H1 (cell line): ENCODE data around the gene LDLRAD4. TPM values are rescaled to one million over a fixed set of nuclear protein-coding genes. Genes with fewer than 3 reads are reported as not detected.

Experiments
- CTCF ChIA-PET: fragments of 300-600 bp; sonication (Branson Sonifier 250); formaldehyde crosslinking; loops from one replicate; lab custom pipeline; 2021; ENCODE audit not compliant: partially characterized antibody; lab: Charles Lee
- POLR2A ChIA-PET: fragments of 300-600 bp; sonication (Branson Sonifier 250); formaldehyde crosslinking; loops from one replicate; lab custom pipeline; 2021; ENCODE audit warnings: inconsistent platforms; ENCODE audit not compliant: partially characterized antibody; lab: Charles Lee
- DNase-seq, 2 experiments: peaks; one replicate each; pipeline versions ENCODE4 v3.0.0 to v3.0.0-alpha.2; 2010 to 2022; ENCODE audit warnings: low spot score in 2 of 2, low read depth in 1 of 2, mixed read lengths in 1 of 2
- FAIRE-seq: peaks from 2 replicates; lab custom pipeline; 2011; peaks lifted over from hg19 to GRCh38; lab: Jason Lieb, UNC
- H2AFZ ChIP-seq: 2 replicates; pipeline ENCODE4 v1.8.1; 2012; ENCODE audit warnings: low read length, inconsistent platforms
- H2AK5ac ChIP-seq: 2 replicates; pipeline ENCODE4 v1.6.1; 2013; ENCODE audit warnings: low read depth, low read length
- H2BK120ac ChIP-seq: replicated peaks from 2 replicates; pipeline ENCODE3; 2013; ENCODE audit warnings: low read depth, low read length, inconsistent platforms
- H2BK12ac ChIP-seq: 2 replicates; pipeline ENCODE4 v1.6.1; 2013; ENCODE audit warnings: low read depth, low read length
- H2BK15ac ChIP-seq: 2 replicates; pipeline ENCODE4 v1.6.1; 2013; ENCODE audit warnings: low read length
- H2BK20ac ChIP-seq: 2 replicates; pipeline ENCODE4 v1.6.1; 2013; ENCODE audit warnings: low read length
- H2BK5ac ChIP-seq: 2 replicates; pipeline ENCODE4 v1.6.1; 2013; ENCODE audit warnings: low read depth, low read length
- H3K14ac ChIP-seq: 2 replicates; pipeline ENCODE4 v1.6.1; 2013; ENCODE audit warnings: inconsistent platforms; ENCODE audit not compliant: insufficient read length
- H3K18ac ChIP-seq: 2 replicates; pipeline ENCODE4 v1.6.1; 2013; ENCODE audit warnings: low read length; ENCODE audit errors: extremely low read depth
- H3K23ac ChIP-seq: 2 replicates; pipeline ENCODE4 v1.6.1; 2013; ENCODE audit warnings: inconsistent platforms; ENCODE audit not compliant: insufficient read length
- H3K23me2 ChIP-seq: 2 replicates; pipeline ENCODE4 v1.6.1; 2013; ENCODE audit warnings: low read depth, low read length
- H3K27ac ChIP-seq: 2 replicates; pipeline ENCODE4 v1.6.1; 2011; ENCODE audit warnings: low read depth, low read length, inconsistent platforms
- H3K27me3 ChIP-seq, 4 experiments: replicated peaks in 1 of 4; 1 replicate in 1 of 4; 2 replicates in 3 of 4; pipeline versions ENCODE4 v1.6.1 to v1.8.1; 2011 to 2013; ENCODE audit warnings: low read length in 3 of 4, mild to moderate bottlenecking in 3 of 4, inconsistent platforms in 2 of 4, mixed read lengths in 2 of 4, moderate library complexity in 1 of 4; ENCODE audit not compliant: control insufficient read depth in 3 of 4, insufficient read depth in 3 of 4; ENCODE audit errors: extremely low read depth in 1 of 4
- H3K36me3 ChIP-seq, 4 experiments: 2 replicates each; pipeline versions ENCODE4 v1.6.1 to v1.8.1; 2011 to 2013; ENCODE audit warnings: mild to moderate bottlenecking in 4 of 4, low read length in 3 of 4, moderate library complexity in 2 of 4, control low read depth in 1 of 4, inconsistent platforms in 1 of 4; ENCODE audit not compliant: insufficient read depth in 4 of 4, control insufficient read depth in 2 of 4
- H3K4ac ChIP-seq: replicated peaks from 2 replicates; pipeline ENCODE3; 2013; ENCODE audit warnings: low read length, low read depth, mixed read lengths, inconsistent platforms; ENCODE audit not compliant: insufficient read length
- H3K4me1 ChIP-seq, 4 experiments: replicated peaks in 1 of 4; 1 replicate in 1 of 4; 2 replicates in 3 of 4; pipeline versions ENCODE4 v1.6.1 to v1.8.1; 2011 to 2013; ENCODE audit warnings: low read length in 3 of 4, inconsistent platforms in 2 of 4, mixed read lengths in 1 of 4; ENCODE audit not compliant: insufficient read depth in 4 of 4, control insufficient read depth in 3 of 4
- H3K4me2 ChIP-seq, 2 experiments: 2 replicates each; pipeline versions ENCODE4 v1.6.1 to v1.8.1; 2011 to 2013; ENCODE audit warnings: low read depth in 2 of 2, low read length in 2 of 2, control low read depth in 1 of 2, inconsistent platforms in 1 of 2, mild to moderate bottlenecking in 1 of 2; ENCODE audit not compliant: insufficient read depth in 1 of 2
- H3K4me3 ChIP-seq, 4 experiments: fragments of 200-600, 300-600 bp in 1 of 4; sonication (generic), shearing (Covaris generic), sonication (Bioruptor Twin) in 1 of 4; 2 replicates each; pipeline versions ENCODE4 v1.5.1 to v1.8.1; 2011 to 2016; ENCODE audit warnings: low read length in 4 of 4, low read depth in 3 of 4, control low read depth in 2 of 4, inconsistent platforms in 2 of 4, mild to moderate bottlenecking in 2 of 4, mixed read lengths in 1 of 4, moderate library complexity in 1 of 4; ENCODE audit not compliant: insufficient read depth in 2 of 4; ENCODE audit errors: extremely low read depth in 1 of 4
- H3K56ac ChIP-seq: replicated peaks from 2 replicates; pipeline ENCODE3; 2013; ENCODE audit warnings: low read depth, mild to moderate bottlenecking, mixed read lengths, low read length, inconsistent platforms; ENCODE audit not compliant: insufficient read length
- H3K79me1 ChIP-seq: 2 replicates; pipeline ENCODE4 v1.6.1; 2013; ENCODE audit warnings: low read depth, low read length, control low read depth
- H3K79me2 ChIP-seq, 2 experiments: 2 replicates each; pipeline versions ENCODE4 v1.6.1 to v1.8.1; 2012 to 2013; ENCODE audit warnings: low read length in 2 of 2, mild to moderate bottlenecking in 2 of 2, inconsistent platforms in 1 of 2; ENCODE audit not compliant: insufficient read depth in 2 of 2, control insufficient read depth in 1 of 2
- H3K9ac ChIP-seq, 4 experiments: replicated peaks in 1 of 4; 1 replicate in 1 of 4; 2 replicates in 3 of 4; pipeline versions ENCODE4 v1.6.1 to v1.8.1; 2011 to 2013; ENCODE audit warnings: low read depth in 3 of 4, low read length in 3 of 4, control low read depth in 2 of 4, mild to moderate bottlenecking in 2 of 4, moderate library complexity in 2 of 4, inconsistent platforms in 1 of 4; ENCODE audit errors: extremely low read depth in 1 of 4
- H3K9me3 ChIP-seq, 2 experiments: 2 replicates each; pipeline versions ENCODE4 v1.6.1 to v1.8.1; 2012 to 2013; ENCODE audit warnings: mild to moderate bottlenecking in 2 of 2, moderate library complexity in 2 of 2, control low read depth in 1 of 2, inconsistent platforms in 1 of 2, low read depth in 1 of 2, low read length in 1 of 2, mixed read lengths in 1 of 2; ENCODE audit not compliant: insufficient read depth in 2 of 2
- H4K20me1 ChIP-seq, 2 experiments: replicated peaks in 1 of 2; 2 replicates each; pipeline versions ENCODE3 to v1.8.1; 2011 to 2013; ENCODE audit warnings: inconsistent platforms in 2 of 2, low read length in 2 of 2, mild to moderate bottlenecking in 1 of 2; ENCODE audit not compliant: insufficient read depth in 2 of 2, control insufficient read depth in 1 of 2
- H4K5ac ChIP-seq: 2 replicates; pipeline ENCODE4 v1.6.1; 2013; ENCODE audit warnings: low read length, low read depth, mixed read lengths, inconsistent platforms; ENCODE audit not compliant: insufficient read length
- H4K8ac ChIP-seq: 2 replicates; pipeline ENCODE4 v1.8.0; 2013; ENCODE audit warnings: mild to moderate bottlenecking, moderate library complexity, low read length, inconsistent platforms; ENCODE audit not compliant: insufficient read depth; ENCODE audit errors: extremely low read depth
- H4K91ac ChIP-seq: replicated peaks from 2 replicates; pipeline ENCODE3; 2013; ENCODE audit warnings: low read length, mixed read lengths, inconsistent platforms; ENCODE audit not compliant: insufficient read length
- CBX8 ChIP-seq: fragments of 300-800, 300-1000 bp; sonication (generic); IDR thresholded peaks from 2 replicates; pipeline ENCODE4 v1.7.1; 2016; ENCODE audit warnings: low read depth, low read length, borderline replicate concordance
- CHD1 ChIP-seq: IDR thresholded peaks from 2 replicates; pipeline ENCODE4 v1.6.1; 2012; ENCODE audit warnings: low read depth, low read length, improper control_type of control experiment
- EZH2 ChIP-seq: fragments of 200-600 bp; sonication (generic); IDR thresholded peaks from 2 replicates; pipeline ENCODE4 v1.7.1; 2012; ENCODE audit warnings: low read depth, mild to moderate bottlenecking, moderate library complexity, low read length, inconsistent platforms; ENCODE audit not compliant: severe bottlenecking
- HDAC6 ChIP-seq: IDR thresholded peaks from one replicate; pipeline ENCODE4 v1.7.1; 2012; ENCODE audit warnings: low read depth, mild to moderate bottlenecking, inconsistent platforms, low read length, moderate library complexity
- KDM5A ChIP-seq: fragments of 200-600 bp; IDR thresholded peaks from 2 replicates; pipeline ENCODE4 v1.7.1; 2012; ENCODE audit warnings: mild to moderate bottlenecking, low read length, inconsistent platforms, mixed read lengths
- NRF1 ChIP-seq: IDR thresholded peaks from 2 replicates; pipeline ENCODE4 v1.6.1; 2011; ENCODE audit warnings: mild to moderate bottlenecking, low read depth, low read length, improper control_type of control experiment
- PHF8 ChIP-seq: fragments of 200-600 bp; sonication (generic); conservative IDR thresholded peaks from 2 replicates; pipeline ENCODE4 v1.7.1; 2012; ENCODE audit warnings: low read depth, mild to moderate bottlenecking, inconsistent platforms, low read length, moderate library complexity
- POLR2A ChIP-seq, 2 experiments: IDR thresholded peaks; 1 replicate in 1 of 2; 2 replicates in 1 of 2; pipeline ENCODE4 v1.6.1; 2011; ENCODE audit warnings: low read depth in 2 of 2, low read length in 2 of 2, mild to moderate bottlenecking in 2 of 2; ENCODE audit errors: control extremely low read depth in 1 of 2
- RXRA ChIP-seq: IDR thresholded peaks from 2 replicates; pipeline ENCODE4 v1.6.1; 2011; ENCODE audit warnings: low read depth, mild to moderate bottlenecking, low read length, moderate library complexity; ENCODE audit not compliant: insufficient read depth
- SIX5 ChIP-seq: IDR thresholded peaks from 2 replicates; pipeline ENCODE4 v1.6.1; 2011; ENCODE audit warnings: mild to moderate bottlenecking, low read depth, low read length
- SP4 ChIP-seq: IDR thresholded peaks from 2 replicates; pipeline ENCODE4 v1.6.1; 2012; ENCODE audit warnings: low read length, inconsistent platforms
- TAF7 ChIP-seq: optimal IDR thresholded peaks from 2 replicates; pipeline ENCODE3; 2011; ENCODE audit warnings: low read depth, mild to moderate bottlenecking, inconsistent platforms, low read length, moderate library complexity, borderline replicate concordance
- WGBS, 2 experiments: shearing (Covaris generic) in 1 of 2; methylation state at CpG; one replicate each; pipeline versions ENCODE4 v1.1.6 to v1.1.7; 2013 to 2015; ENCODE audit warnings: low lambda C conversion rate in 2 of 2, mixed read lengths in 2 of 2, inconsistent platforms in 1 of 2, low coverage in 1 of 2, missing lambda C conversion rate in 1 of 2; ENCODE audit not compliant: insufficient replicate concordance in 2 of 2, insufficient coverage in 1 of 2, insufficient read length in 1 of 2; ENCODE audit errors: extremely low coverage in 1 of 2, missing lambda C conversion rate in 1 of 2; 5-methylcytosine and 5-hydroxymethylcytosine counted together
- polyA plus RNA-seq, 7 experiments: library from polyadenylated mRNA; depleted of rRNA in 3 of 7; stranded (reverse) in 5 of 7; unstranded in 2 of 7; fragments of >200 nt in 5 of 7; fragments of 200-250 nt in 2 of 7; gene quantifications; 1 replicate in 5 of 7; 2 replicates in 1 of 7; 4 replicates in 1 of 7; pipeline versions ENCODE4 v1.2.1 to v1.2.3, GENCODE V29; 2011 to 2013; ENCODE audit warnings: missing spikeins in 2 of 7, mixed read lengths in 2 of 7
- total RNA-seq: library from RNA; stranded (reverse); fragmentation: NEBNext Ultra II Directional; extraction: Animal tissue kit (Norgen Biotek cat#: 25700); gene quantifications from 2 replicates; pipeline ENCODE4 v1.2.1, GENCODE V29; 2021
- TF ChIP-seq, protein P1 (sequence below): IDR thresholded peaks from 2 replicates; pipeline ENCODE4 v1.6.1; 2011; ENCODE audit warnings: low read length, improper control_type of control experiment

LDLRAD4 gene
- total and polyA plus RNA-seq, 2 of the 8 experiments (the other 6 are each of a cell fraction or from before 2014, with no cell fraction given), result 0.77 to 1.4 TPM

DNA sequence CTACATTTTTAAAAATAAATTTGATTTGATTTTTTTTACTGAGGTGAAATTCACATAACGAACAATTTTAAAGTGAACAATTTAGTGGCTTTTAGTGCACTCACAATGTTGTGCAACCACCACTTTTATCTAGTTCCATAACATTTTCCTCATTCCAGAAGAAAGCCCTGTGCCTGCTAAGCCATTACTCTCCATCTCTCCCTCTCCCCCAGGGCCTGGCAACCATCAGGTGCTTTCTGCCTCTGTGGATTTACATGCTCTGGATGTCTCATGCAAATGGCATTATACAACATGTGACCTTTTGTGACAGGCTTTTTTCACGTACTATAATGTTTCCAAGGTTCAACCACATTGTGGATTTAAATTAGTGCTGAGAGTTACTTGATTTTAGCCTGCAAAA lies 19.9 kb upstream of the LDLRAD4 start:
- no peak overlapping the region for H2BK5ac ChIP-seq
- no peak overlapping the region for H3K9ac ChIP-seq
- H2BK12ac ChIP-seq, result no peak overlapping the region
- H3K18ac ChIP-seq, result no peak overlapping the region
- no peak overlapping the region for H3K4me2 ChIP-seq
- no peak overlapping the region for H3K27ac ChIP-seq
- H3K23me2 ChIP-seq, result no peaks in the 10 kb centered on the region
- no peak overlapping the region for H4K8ac ChIP-seq
- ChIA-PET POLR2A (no interaction called here), CTCF (no interaction called here)
- H3K56ac ChIP-seq, result no peak overlapping the region
- no peak overlapping the region for H3K4me3 ChIP-seq
- DNase-seq (no peak), FAIRE-seq (no peak)
- H4K91ac ChIP-seq, result no peak overlapping the region
- H3K27me3 ChIP-seq, result no peaks in the 10 kb centered on the region
- H2BK20ac ChIP-seq, result no peak overlapping the region
- 87% methylated on average over 2 of the region's 2 CpGs; no CpG with 5 or more reads in 1 of the 2 experiments for WGBS, 2 experiments
- no peak overlapping the region for H3K4ac ChIP-seq
- TF ChIP-seq SP4 (no peak), SIX5 (no peak), NRF1 (no peak), CBX8 (no peak), RXRA (no peak), CHD1 (no peak), EZH2 (no peak), TAF7 (no peak), HDAC6 (no peak), KDM5A (no peak), POLR2A (IDR thresholded peaks at IDR 0.05; ENCODE audit: control extremely low read depth in 1 of 2, low read depth in 2 of 2, low read length in 2 of 2) (no peak), PHF8 (no peak)
- TF ChIP-seq, protein P1, sequence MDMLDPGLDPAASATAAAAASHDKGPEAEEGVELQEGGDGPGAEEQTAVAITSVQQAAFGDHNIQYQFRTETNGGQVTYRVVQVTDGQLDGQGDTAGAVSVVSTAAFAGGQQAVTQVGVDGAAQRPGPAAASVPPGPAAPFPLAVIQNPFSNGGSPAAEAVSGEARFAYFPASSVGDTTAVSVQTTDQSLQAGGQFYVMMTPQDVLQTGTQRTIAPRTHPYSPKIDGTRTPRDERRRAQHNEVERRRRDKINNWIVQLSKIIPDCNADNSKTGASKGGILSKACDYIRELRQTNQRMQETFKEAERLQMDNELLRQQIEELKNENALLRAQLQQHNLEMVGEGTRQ, result no peak
- no peaks in the 10 kb centered on the region for H3K79me1 ChIP-seq
- no peaks in the 10 kb centered on the region for H3K79me2 ChIP-seq
- H2BK15ac ChIP-seq, result no peak overlapping the region
- H3K14ac ChIP-seq, result no peak overlapping the region
- no peaks in the 10 kb centered on the region for H4K20me1 ChIP-seq
- H2AFZ ChIP-seq, result no peak overlapping the region
- H2AK5ac ChIP-seq, result no peak overlapping the region
- no peak overlapping the region for H3K23ac ChIP-seq
- H3K9me3 ChIP-seq, result peaks cover 5 to 7% of the 10 kb centered on the region in 2 experiments; a peak in 3 of 4 replicates
- no peaks in the 10 kb centered on the region for H3K4me1 ChIP-seq
- H3K36me3 ChIP-seq, result no peaks in the 10 kb centered on the region
- H2BK120ac ChIP-seq, result no peak overlapping the region
- no peak overlapping the region for H4K5ac ChIP-seq
